ENCODE results near the gene TPST2. TPM values are rescaled to one million over a fixed set of nuclear protein-coding genes. Genes with fewer than 3 reads are reported as not detected.

Gene TPST2
- total RNA-seq, 1 donor from 2014 or later, result 18.5 TPM

GRCh38 chr22:26522592-26522991, 67.3 kb downstream of the TPST2 start:
- no peak for TF ChIP-seq CTCF (IDR thresholded peaks at IDR 0.05; ENCODE audit: unreplicated experiment)
- no peak for DNase-seq (ENCODE audit: low spot score in 2 of 2, unreplicated experiment in 2 of 2)
- no peaks in the 10 kb centered on the region for H3K9me3 Mint-ChIP-seq
- H3K4me3 Mint-ChIP-seq, result no peak overlapping the region
- H3K27me3 Mint-ChIP-seq (ENCODE audit: low read depth), result no peaks in the 10 kb centered on the region
- H3K27ac Mint-ChIP-seq, result no peak overlapping the region
- no peaks in the 10 kb centered on the region for H3K4me1 Mint-ChIP-seq
- H3K36me3 Mint-ChIP-seq, result peaks cover 8% of the 10 kb centered on the region

GRCh38 chr22:26522012-26522411, 67.9 kb downstream of the TPST2 start:
- Mint-ChIP-seq H3K4me1 (no peaks in the 10 kb centered on the region), H3K9me3 (no peaks in the 10 kb centered on the region), H3K27me3 (ENCODE audit: low read depth) (no peaks in the 10 kb centered on the region), H3K4me3 (no peak overlapping the region), H3K27ac (no peak overlapping the region), H3K36me3 (peaks cover 8% of the 10 kb centered on the region)
- no peak for DNase-seq (ENCODE audit: low spot score in 2 of 2, unreplicated experiment in 2 of 2)
- TF ChIP-seq CTCF (IDR thresholded peaks at IDR 0.05; ENCODE audit: unreplicated experiment), result no peak

GRCh38 chr22:26517429-26517828, 72.5 kb downstream of the TPST2 start:
- H3K36me3 Mint-ChIP-seq, result no peaks in the 10 kb centered on the region
- no peaks in the 10 kb centered on the region for H3K27me3 Mint-ChIP-seq (ENCODE audit: low read depth)
- TF ChIP-seq CTCF (IDR thresholded peaks at IDR 0.05; ENCODE audit: unreplicated experiment), result no peak
- DNase-seq (ENCODE audit: low spot score in 2 of 2, unreplicated experiment in 2 of 2), result no peak
- H3K4me3 Mint-ChIP-seq, result no peak overlapping the region
- no peaks in the 10 kb centered on the region for H3K9me3 Mint-ChIP-seq
- H3K4me1 Mint-ChIP-seq, result peaks cover 16% of the 10 kb centered on the region
- no peak overlapping the region for H3K27ac Mint-ChIP-seq

- no peak overlapping the region for H3K27ac Mint-ChIP-seq
- no peak overlapping the region for H3K4me3 Mint-ChIP-seq
- no peaks in the 10 kb centered on the region for H3K9me3 Mint-ChIP-seq
- H3K36me3 Mint-ChIP-seq, result no peaks in the 10 kb centered on the region
- DNase-seq (ENCODE audit: low spot score in 2 of 2, unreplicated experiment in 2 of 2), result no peak
- H3K4me1 Mint-ChIP-seq, result peaks cover 25% of the 10 kb centered on the region
- no peaks in the 10 kb centered on the region for H3K27me3 Mint-ChIP-seq (ENCODE audit: low read depth)
- no peak for TF ChIP-seq CTCF (IDR thresholded peaks at IDR 0.05; ENCODE audit: unreplicated experiment)
Observed at GRCh38 chr22:26516503-26516902, 73.4 kb downstream of the TPST2 start.

- no peak overlapping the region for H3K27ac Mint-ChIP-seq
- TF ChIP-seq CTCF (IDR thresholded peaks at IDR 0.05; ENCODE audit: unreplicated experiment), result no peak
- DNase-seq (ENCODE audit: low spot score in 2 of 2, unreplicated experiment in 2 of 2), result no peak
- H3K4me3 Mint-ChIP-seq, result no peak overlapping the region
- H3K4me1 Mint-ChIP-seq, result peaks cover 30% of the 10 kb centered on the region
- no peaks in the 10 kb centered on the region for H3K9me3 Mint-ChIP-seq
- no peaks in the 10 kb centered on the region for H3K27me3 Mint-ChIP-seq (ENCODE audit: low read depth)
- no peaks in the 10 kb centered on the region for H3K36me3 Mint-ChIP-seq
Observed at GRCh38 chr22:26515931-26516330, 74.0 kb downstream of the TPST2 start.

Data from mesothelial cell of epicardium (in vitro differentiated cells).